Measurements from ENCODE around the gene TNNT3.

DNA sequence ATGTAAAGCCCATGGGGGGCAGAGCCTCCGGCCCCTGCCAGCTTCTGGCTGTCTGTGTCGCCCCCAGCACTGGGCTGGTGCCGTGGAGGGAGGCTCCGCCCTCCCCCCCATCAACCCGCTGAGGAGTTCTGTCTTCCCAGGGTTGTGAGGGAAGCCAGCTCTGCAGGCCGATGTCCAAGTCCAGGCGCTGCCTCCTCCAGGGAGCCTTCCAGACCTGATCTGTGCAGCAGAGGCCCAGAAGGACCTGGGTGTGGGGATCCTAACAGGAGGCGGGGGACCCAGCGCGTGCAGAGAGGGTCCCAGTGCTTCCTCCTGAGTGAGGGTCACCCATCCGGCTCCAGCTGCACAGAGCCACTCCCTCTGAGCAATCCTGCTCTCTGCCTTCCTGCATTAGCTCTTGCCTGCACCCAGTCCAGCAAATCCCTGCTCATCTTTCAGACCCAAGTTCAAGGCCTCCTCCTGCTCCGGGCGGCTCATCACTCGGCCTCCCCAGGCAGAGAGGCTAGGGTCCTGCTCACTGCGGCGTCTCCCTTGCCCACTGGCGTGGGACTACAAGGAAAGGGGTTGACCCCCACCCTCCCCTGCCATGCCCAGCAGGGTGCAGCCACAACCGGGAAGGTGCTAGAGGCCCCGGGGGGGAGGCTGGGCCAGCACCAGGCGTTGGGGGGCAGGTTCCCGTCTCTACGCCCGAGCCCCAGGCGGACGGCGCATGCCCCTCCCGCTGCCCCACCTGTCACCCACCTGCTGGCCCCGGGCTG is 44.2 kb upstream of the TNNT3 start:
- TF ChIP-seq, protein P1, sequence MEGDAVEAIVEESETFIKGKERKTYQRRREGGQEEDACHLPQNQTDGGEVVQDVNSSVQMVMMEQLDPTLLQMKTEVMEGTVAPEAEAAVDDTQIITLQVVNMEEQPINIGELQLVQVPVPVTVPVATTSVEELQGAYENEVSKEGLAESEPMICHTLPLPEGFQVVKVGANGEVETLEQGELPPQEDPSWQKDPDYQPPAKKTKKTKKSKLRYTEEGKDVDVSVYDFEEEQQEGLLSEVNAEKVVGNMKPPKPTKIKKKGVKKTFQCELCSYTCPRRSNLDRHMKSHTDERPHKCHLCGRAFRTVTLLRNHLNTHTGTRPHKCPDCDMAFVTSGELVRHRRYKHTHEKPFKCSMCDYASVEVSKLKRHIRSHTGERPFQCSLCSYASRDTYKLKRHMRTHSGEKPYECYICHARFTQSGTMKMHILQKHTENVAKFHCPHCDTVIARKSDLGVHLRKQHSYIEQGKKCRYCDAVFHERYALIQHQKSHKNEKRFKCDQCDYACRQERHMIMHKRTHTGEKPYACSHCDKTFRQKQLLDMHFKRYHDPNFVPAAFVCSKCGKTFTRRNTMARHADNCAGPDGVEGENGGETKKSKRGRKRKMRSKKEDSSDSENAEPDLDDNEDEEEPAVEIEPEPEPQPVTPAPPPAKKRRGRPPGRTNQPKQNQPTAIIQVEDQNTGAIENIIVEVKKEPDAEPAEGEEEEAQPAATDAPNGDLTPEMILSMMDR (IDR thresholded peaks at IDR 0.05): no peak
- TF ChIP-seq POLR2A (IDR thresholded peaks at IDR 0.05): no peak
- TF ChIP-seq POLR2AphosphoS5 (IDR thresholded peaks at IDR 0.05): no peak

Data from prostate gland (tissue), 2 donors.